ENCODE data around the gene NTM. TPM values are rescaled to one million over a fixed set of nuclear protein-coding genes. Genes with fewer than 3 reads are reported as not detected.

Gene NTM
- total and polyA plus RNA-seq, 5 donors: 35.0 to 148 (median 88.2) TPM

DNA sequence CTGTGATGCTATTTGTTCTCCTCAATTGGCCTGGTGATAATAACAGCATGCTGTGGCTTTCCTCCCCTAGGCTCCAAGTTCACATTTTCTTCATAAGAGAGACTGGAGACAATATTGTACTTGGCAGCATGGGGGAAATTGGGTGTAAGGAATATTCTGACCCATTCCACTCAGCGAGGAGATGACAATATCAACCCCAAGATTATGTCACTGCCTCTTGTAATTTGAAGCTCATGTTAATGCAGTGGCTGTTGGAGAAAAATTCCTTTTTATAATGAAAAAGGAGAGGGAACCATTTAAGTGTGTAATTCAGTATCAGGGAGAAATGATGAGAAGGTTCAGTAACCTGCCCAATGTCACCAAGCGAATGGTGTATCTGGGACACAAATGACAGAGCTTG is 665.8 kb downstream of the NTM start:
- ATAC-seq (no peak), DNase-seq (no peak)
- 75% methylated on average over 2 of the region's 2 CpGs for WGBS
- Histone ChIP-seq H3K27ac (ENCODE audit: low read length) (no peak overlapping the region), H3K4me3 (ENCODE audit: low read length) (no peak overlapping the region), H3K4me1 (ENCODE audit: control insufficient read depth, insufficient read depth, low read length) (peaks cover 6% of the 10 kb centered on the region), H3K27me3 (ENCODE audit: control insufficient read depth, insufficient read depth) (no peaks in the 10 kb centered on the region), H3K9me3 (ENCODE audit: control insufficient read depth, low read length) (no peaks in the 10 kb centered on the region)
- intact Hi-C loops (cut with DNase I): loop anchor here in 2 of 4 donors (10.0 kb wide), 2 partner anchors 89 to 121 kb away; no protein-coding TSS in a partner anchor

DNA sequence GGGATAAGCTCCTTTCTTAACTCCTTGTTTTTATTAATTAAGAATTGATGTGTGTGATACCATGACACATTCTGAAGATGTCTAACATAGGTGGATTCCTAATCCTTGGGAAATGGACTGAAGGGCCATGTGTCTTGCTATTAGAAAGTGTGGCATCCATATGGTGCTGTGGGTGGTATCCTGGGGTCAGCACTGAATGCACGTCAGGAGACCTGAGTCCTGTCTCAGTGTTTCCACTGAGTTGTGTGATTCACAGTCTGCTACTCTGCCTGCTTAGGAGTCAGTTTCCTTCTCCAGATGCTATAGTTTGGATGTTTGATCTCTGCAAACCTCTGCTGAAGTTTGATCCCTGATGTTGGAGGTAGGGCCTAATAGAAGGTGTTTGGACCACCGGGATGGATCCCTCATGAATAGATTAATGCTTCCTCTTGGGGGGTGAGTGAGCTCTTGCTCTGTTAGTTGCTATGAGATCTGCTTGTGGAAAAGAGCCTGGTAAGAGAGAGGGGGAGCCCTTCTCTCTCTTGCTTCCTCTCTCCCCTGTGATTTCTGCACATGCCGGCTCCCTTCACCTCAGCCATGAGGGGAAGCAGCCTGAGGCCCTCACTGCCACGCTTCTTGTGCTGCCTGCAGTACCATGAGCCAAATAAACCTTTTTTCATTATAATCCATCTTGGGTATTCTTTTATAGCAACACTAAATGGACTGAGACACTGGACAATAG is 666.5 kb downstream of the NTM start:
- Histone ChIP-seq H3K4me1 (ENCODE audit: control insufficient read depth, insufficient read depth, low read length) (peaks cover 6% of the 10 kb centered on the region), H3K4me3 (ENCODE audit: low read length) (no peak overlapping the region), H3K27me3 (ENCODE audit: control insufficient read depth, insufficient read depth) (no peaks in the 10 kb centered on the region), H3K27ac (ENCODE audit: low read length) (no peak overlapping the region), H3K9me3 (ENCODE audit: control insufficient read depth, low read length) (no peaks in the 10 kb centered on the region)
- intact Hi-C loops (cut with DNase I): loop anchor here in 2 of 4 donors (10.0 kb wide), 2 partner anchors 88 to 122 kb away; no protein-coding TSS in a partner anchor
- WGBS: 84% methylated on average over 4 of the region's 4 CpGs
- DNase-seq (no peak), ATAC-seq (no peak)

DNA sequence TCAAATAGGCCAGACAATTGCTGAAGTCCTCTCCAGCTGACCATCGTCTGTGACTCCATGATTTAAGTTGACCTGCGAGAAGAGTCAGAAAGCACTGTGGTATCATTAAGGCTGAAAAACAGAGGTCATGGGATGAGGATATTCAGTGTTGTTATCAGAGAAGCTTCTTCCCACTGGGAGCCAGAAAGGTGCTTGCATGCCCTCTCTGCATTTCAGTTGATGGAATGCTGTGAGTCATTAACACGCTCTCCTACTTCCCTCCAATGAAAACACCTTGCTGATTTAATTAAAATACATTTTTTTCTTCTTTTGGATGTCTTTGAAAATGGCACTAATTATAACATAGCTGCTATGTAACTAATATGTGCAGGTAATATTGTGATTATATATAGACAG is 667.0 kb downstream of the NTM start:
- H3K4me1 ChIP-seq (ENCODE audit: control insufficient read depth, insufficient read depth, low read length): peaks cover 6% of the 10 kb centered on the region
- no peak overlapping the region for H3K27ac ChIP-seq (ENCODE audit: low read length)
- H3K4me3 ChIP-seq (ENCODE audit: low read length): no peak overlapping the region
- no peaks in the 10 kb centered on the region for H3K9me3 ChIP-seq (ENCODE audit: control insufficient read depth, low read length)
- no peaks in the 10 kb centered on the region for H3K27me3 ChIP-seq (ENCODE audit: control insufficient read depth, insufficient read depth)
- intact Hi-C loops (cut with DNase I): loop anchor here in 2 of 4 donors (10.0 kb wide), 2 partner anchors 87 to 123 kb away; no protein-coding TSS in a partner anchor
- ATAC-seq (no peak), DNase-seq (no peak)
- 83% methylated on average over 3 of the region's 3 CpGs for WGBS

DNA sequence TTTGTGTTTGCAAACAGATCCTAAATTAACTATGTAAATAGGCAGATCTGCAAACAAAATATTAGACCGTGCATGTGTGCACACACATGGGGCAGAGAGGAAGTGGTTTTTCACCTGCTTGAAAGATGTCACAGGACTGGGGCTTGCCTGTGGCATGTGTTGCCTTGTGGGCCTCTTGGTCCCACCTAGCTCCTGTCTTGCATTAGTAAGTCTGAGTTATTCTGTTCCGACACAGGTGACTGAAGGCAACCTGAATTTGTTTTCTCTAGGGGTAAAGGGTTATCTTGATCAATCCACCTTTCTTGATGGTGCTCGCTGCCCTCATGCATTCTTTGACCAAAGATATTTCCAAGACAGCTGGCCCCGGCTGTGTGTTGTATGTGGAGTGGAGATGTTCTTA is 667.5 kb downstream of the NTM start:
- Histone ChIP-seq H3K4me1 (ENCODE audit: control insufficient read depth, insufficient read depth, low read length) (peaks cover 6% of the 10 kb centered on the region), H3K9me3 (ENCODE audit: control insufficient read depth, low read length) (no peaks in the 10 kb centered on the region), H3K27me3 (ENCODE audit: control insufficient read depth, insufficient read depth) (no peaks in the 10 kb centered on the region), H3K27ac (ENCODE audit: low read length) (no peak overlapping the region), H3K4me3 (ENCODE audit: low read length) (no peak overlapping the region)
- 87% methylated on average over 4 of the region's 4 CpGs for WGBS
- intact Hi-C loops (cut with DNase I): loop anchor here in 2 of 4 donors (10.0 kb wide), 2 partner anchors 87 to 123 kb away; no protein-coding TSS in a partner anchor
- ATAC-seq (no peak), DNase-seq (no peak)

DNA sequence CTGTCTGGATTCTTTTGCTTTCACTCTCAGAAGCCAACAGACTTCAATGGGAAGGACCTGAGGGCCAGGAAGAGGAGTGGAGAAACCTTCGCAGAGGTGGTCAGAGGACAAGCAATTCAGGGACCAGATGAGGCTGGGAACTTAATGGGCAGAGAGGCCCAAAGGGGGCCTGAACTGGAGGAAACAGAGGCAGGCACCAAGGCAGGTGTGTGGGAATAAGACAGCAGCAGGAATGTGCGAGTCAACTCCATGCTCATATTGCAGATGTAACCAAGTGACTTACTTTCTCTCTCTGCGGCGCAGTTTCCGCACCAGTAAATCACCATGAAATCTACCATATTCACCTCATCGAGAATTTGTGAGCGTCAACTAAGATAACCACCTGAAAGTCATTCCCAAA is 669.1 kb downstream of the NTM start:
- Histone ChIP-seq H3K4me1 (ENCODE audit: control insufficient read depth, insufficient read depth, low read length) (peaks cover 3% of the 10 kb centered on the region), H3K27ac (ENCODE audit: low read length) (no peak overlapping the region), H3K4me3 (ENCODE audit: low read length) (no peak overlapping the region), H3K9me3 (ENCODE audit: control insufficient read depth, low read length) (no peaks in the 10 kb centered on the region), H3K27me3 (ENCODE audit: control insufficient read depth, insufficient read depth) (no peaks in the 10 kb centered on the region)
- 91% methylated on average over 7 of the region's 7 CpGs for WGBS
- intact Hi-C loops (cut with DNase I): loop anchor here in 2 of 4 donors (10.0 kb wide), 2 partner anchors 85 to 125 kb away; no protein-coding TSS in a partner anchor
- ATAC-seq (no peak), DNase-seq (no peak)

DNA sequence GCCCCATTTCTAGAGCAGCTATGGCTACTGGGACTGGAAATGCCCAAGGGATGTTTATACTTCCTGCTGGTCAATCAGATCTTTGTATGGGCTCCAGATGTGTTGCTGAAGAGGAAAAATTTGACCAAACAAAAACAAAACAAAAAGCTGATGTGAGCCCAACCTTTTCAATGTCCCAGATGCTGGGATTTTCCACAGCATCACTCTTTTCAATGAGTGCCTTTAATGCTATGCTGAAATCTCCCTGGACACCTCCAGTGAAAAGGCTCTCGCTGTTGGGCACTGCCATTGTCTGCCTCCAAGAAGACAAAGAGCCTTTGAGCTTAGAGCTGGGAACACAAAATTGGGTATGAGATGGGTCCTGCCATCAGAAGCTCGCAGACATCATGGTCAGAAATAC is 671.9 kb downstream of the NTM start:
- no peak overlapping the region for H3K27ac ChIP-seq (ENCODE audit: low read length)
- peaks cover 2% of the 10 kb centered on the region for H3K4me1 ChIP-seq (ENCODE audit: control insufficient read depth, insufficient read depth, low read length)
- H3K9me3 ChIP-seq (ENCODE audit: control insufficient read depth, low read length): no peaks in the 10 kb centered on the region
- no peaks in the 10 kb centered on the region for H3K27me3 ChIP-seq (ENCODE audit: control insufficient read depth, insufficient read depth)
- DNase-seq (no peak), ATAC-seq (no peak)
- H3K4me3 ChIP-seq (ENCODE audit: low read length): no peak overlapping the region
- intact Hi-C loops (cut with DNase I): no loop called here
- 85% methylated on average over 2 of the region's 2 CpGs for WGBS

DNA sequence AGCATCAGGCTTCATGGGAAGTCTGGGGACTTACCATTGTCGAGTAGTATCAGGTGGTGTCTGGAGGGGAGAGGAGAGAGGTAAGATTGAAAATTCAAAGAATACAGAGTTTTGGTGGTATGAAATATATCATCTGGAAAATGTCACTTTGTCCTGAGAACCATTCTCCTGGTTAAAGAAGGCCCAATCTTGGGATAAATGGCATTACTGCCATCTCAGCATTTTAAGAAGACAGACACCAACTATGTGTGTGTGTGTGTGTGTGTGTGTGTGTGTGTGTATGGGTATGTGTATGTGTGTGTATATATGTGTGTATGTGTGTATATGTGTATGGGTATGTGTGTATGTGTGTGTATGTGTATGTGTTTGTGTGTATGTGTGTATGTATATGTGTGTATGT is 673.3 kb downstream of the NTM start:
- ATAC-seq: no peak
- 73% methylated on average over 1 of the region's 1 CpG for WGBS
- intact Hi-C loops (cut with DNase I): no loop called here

DNA sequence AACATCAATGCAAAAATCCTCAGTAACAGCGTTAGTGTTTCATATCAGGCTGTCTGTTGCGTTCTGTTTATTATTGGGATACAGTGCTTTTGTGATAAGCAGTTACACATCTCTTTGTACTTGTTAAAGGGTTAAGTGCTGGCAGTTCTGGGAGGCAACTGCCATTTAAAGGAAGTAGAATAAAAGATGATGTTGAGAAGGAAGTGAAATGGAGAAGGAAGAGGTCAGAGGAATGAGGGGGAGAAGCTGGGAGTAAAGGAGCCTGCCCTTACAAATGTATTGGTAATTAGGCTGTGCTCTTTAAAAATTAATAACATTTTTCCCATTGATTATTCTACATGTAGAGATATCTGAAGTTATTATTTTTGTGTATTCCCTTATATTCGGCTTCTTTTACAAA is 674.7 kb downstream of the NTM start:
- Histone ChIP-seq H3K4me1 (ENCODE audit: control insufficient read depth, insufficient read depth, low read length) (peaks cover 2% of the 10 kb centered on the region), H3K27me3 (ENCODE audit: control insufficient read depth, insufficient read depth) (no peaks in the 10 kb centered on the region), H3K27ac (ENCODE audit: low read length) (no peak overlapping the region), H3K4me3 (ENCODE audit: low read length) (no peak overlapping the region), H3K9me3 (ENCODE audit: control insufficient read depth, low read length) (no peaks in the 10 kb centered on the region)
- intact Hi-C loops (cut with DNase I): no loop called here
- no peak for ATAC-seq
- DNase-seq: no peak
- WGBS: 66% methylated on average over 3 of the region's 3 CpGs

More for the DNA sequence above, 673.3 kb downstream of the NTM start:
- Histone ChIP-seq H3K9me3 (ENCODE audit: control insufficient read depth, low read length) (no peaks in the 10 kb centered on the region), H3K27me3 (ENCODE audit: control insufficient read depth, insufficient read depth) (no peaks in the 10 kb centered on the region), H3K4me1 (ENCODE audit: control insufficient read depth, insufficient read depth, low read length) (peaks cover 2% of the 10 kb centered on the region), H3K4me3 (ENCODE audit: low read length) (no peak overlapping the region), H3K27ac (ENCODE audit: low read length) (no peak overlapping the region)
- no peak for DNase-seq

DNA sequence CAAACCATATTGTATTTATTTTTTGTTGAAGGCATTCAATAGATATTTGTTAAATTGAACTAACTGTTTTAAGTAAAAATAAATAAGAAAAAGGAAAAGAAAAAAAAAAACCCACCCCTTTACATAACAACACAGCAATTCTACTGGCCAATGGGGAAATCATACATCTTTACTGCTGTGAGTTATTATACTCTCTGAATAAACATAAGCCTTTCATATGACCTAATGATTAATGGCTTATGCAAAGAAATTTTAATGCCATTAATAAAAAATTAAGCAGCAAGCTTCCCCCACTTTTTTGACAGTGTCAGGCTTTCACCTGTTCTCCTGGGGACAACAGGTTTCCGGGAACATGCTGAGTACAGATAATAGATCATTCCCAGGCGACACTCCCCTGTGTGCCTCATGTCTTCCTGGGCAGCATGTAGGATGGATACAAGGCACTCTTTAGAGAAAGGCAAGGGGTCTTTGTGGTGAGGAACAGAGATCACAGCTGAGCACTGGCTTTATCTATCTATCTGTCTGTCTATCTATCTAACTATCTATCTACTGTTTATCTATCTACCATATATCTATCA is 676.0 kb downstream of the NTM start:
- Histone ChIP-seq H3K4me1 (ENCODE audit: control insufficient read depth, insufficient read depth, low read length) (peaks cover 5% of the 10 kb centered on the region), H3K27me3 (ENCODE audit: control insufficient read depth, insufficient read depth) (no peaks in the 10 kb centered on the region), H3K9me3 (ENCODE audit: control insufficient read depth, low read length) (no peaks in the 10 kb centered on the region), H3K27ac (ENCODE audit: low read length) (no peak overlapping the region), H3K4me3 (ENCODE audit: low read length) (no peak overlapping the region)
- ATAC-seq (no peak), DNase-seq (no peak)
- WGBS: 78% methylated on average over 2 of the region's 2 CpGs
- intact Hi-C loops (cut with DNase I): no loop called here

DNA sequence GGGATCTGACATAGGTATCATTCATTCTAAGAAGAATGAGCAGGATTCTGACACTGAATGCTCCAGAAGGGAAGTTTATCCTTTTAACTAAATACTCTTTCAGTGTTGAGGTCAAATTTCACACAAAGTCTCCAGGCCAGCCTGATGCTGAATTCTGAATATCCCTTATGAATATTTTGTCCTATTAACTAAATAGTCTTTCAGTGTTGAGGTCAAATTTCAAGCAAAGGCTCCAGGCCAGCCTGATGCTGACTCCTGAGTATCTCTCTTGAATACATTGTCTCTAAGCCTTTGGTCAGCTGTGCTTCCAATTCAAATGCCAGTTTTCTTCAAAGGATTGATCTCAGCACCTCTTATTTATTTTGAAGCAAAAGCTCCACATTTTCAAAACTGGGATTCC is 676.8 kb downstream of the NTM start:
- Histone ChIP-seq H3K27ac (ENCODE audit: low read length) (no peak overlapping the region), H3K4me1 (ENCODE audit: control insufficient read depth, insufficient read depth, low read length) (peaks cover 7% of the 10 kb centered on the region), H3K9me3 (ENCODE audit: control insufficient read depth, low read length) (no peaks in the 10 kb centered on the region), H3K27me3 (ENCODE audit: control insufficient read depth, insufficient read depth) (no peaks in the 10 kb centered on the region), H3K4me3 (ENCODE audit: low read length) (no peak overlapping the region)
- DNase-seq (no peak), ATAC-seq (no peak)
- intact Hi-C loops (cut with DNase I): no loop called here

DNA sequence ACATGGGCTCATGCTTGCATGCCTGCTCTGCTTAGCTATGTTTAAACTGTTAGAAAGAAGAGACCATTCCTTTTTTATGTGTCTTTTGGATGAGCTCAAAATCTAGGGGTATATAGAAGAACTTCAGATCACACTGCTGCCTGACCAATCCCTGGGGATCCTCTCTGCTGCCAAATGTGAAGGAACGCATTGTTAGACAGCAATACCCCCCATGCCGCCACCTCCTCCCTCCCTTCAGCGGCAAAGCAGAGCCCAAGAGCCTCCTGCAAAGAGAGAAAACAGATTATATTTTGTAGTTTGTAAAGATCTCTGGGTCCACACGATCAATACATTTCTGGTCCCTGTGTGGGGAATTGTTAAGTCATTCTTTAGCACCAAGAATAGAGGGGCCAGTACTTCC is 677.6 kb downstream of the NTM start:
- DNase-seq (peak in 1 of 3 donors; percentile 52), ATAC-seq (no peak)
- 56% methylated on average over 4 of the region's 4 CpGs for WGBS
- H3K27me3 ChIP-seq (ENCODE audit: control insufficient read depth, insufficient read depth): no peaks in the 10 kb centered on the region
- H3K4me1 ChIP-seq (ENCODE audit: control insufficient read depth, insufficient read depth, low read length): peaks cover 7% of the 10 kb centered on the region
- H3K9me3 ChIP-seq (ENCODE audit: control insufficient read depth, low read length): no peaks in the 10 kb centered on the region
- H3K27ac ChIP-seq (ENCODE audit: low read length): no peak overlapping the region
- H3K4me3 ChIP-seq (ENCODE audit: low read length): no peak overlapping the region
- intact Hi-C loops (cut with DNase I): no loop called here
